Lung (tissue), 12 donors: ENCODE data around the gene SAE1. TPM values are rescaled to one million over a fixed set of nuclear protein-coding genes. Genes with fewer than 3 reads are reported as not detected.

Experiments used
- ATAC-seq: fragments of 200-7000 bp; cut with Tn5 transposase; one replicate; pipeline ENCODE4 v1.9.1; 2020; ENCODE audit warnings: moderate number of reproducible peaks; ENCODE audit not compliant: insufficient read depth, low FRiP score
- DNase-seq, 3 donors: peaks; one replicate each; pipeline ENCODE4 v3.0.0-alpha.2; 2013 to 2017
- H3K27ac ChIP-seq, 2 donors: one replicate each; pipeline ENCODE4 v1.5.1; 2013; ENCODE audit warnings: mild to moderate bottlenecking in 2 of 2, moderate library complexity in 2 of 2, control low read depth in 1 of 2, inconsistent platforms in 1 of 2, low read depth in 1 of 2, low read length in 1 of 2
- H3K27me3 ChIP-seq, 3 donors: one replicate each; pipeline ENCODE4 v1.5.1; 2013; ENCODE audit warnings: low read length in 2 of 3; ENCODE audit not compliant: control insufficient read depth in 3 of 3, insufficient read depth in 3 of 3
- H3K36me3 ChIP-seq, 4 donors: one replicate each; pipeline ENCODE4 v1.5.1; 2013; ENCODE audit warnings: low read length in 4 of 4, mild to moderate bottlenecking in 1 of 4, moderate library complexity in 1 of 4; ENCODE audit not compliant: control insufficient read depth in 4 of 4, insufficient read depth in 4 of 4
- H3K4me1 ChIP-seq, 5 donors: one replicate each; pipeline ENCODE4 v1.5.1; 2013; ENCODE audit warnings: low read length in 5 of 5, mild to moderate bottlenecking in 2 of 5, moderate library complexity in 1 of 5; ENCODE audit not compliant: control insufficient read depth in 5 of 5, insufficient read depth in 5 of 5
- H3K4me3 ChIP-seq: one replicate; pipeline ENCODE4 v1.5.1; 2013; ENCODE audit warnings: mild to moderate bottlenecking, control low read depth, moderate library complexity
- H3K9ac ChIP-seq, 2 donors: one replicate each; pipeline ENCODE4 v1.5.1; 2013; ENCODE audit warnings: low read length in 2 of 2, control low read depth in 1 of 2; ENCODE audit not compliant: insufficient read depth in 1 of 2
- H3K9me3 ChIP-seq, 4 donors: one replicate each; pipeline ENCODE4 v1.5.1; 2013; ENCODE audit warnings: low read length in 3 of 4, mild to moderate bottlenecking in 1 of 4, moderate library complexity in 1 of 4; ENCODE audit not compliant: control insufficient read depth in 4 of 4, insufficient read depth in 3 of 4
- CTCF ChIP-seq: IDR thresholded peaks from 2 replicates; pipeline ENCODE4 v1.5.1; 2012; ENCODE audit warnings: mild to moderate bottlenecking; ENCODE audit errors: control extremely low read depth, extremely low read depth
- WGBS, 2 donors: extraction: QIAGEN DNeasy Blood & Tissue Kit; methylation state at CpG; one replicate each; pipeline ENCODE4 v1.1.7; 2013; 5-methylcytosine and 5-hydroxymethylcytosine counted together
- polyA plus RNA-seq, 2 donors: library from polyadenylated mRNA; stranded (reverse); fragments of 200-250 nt; gene quantifications; one replicate each; pipeline ENCODE4 v1.2.1, GENCODE V29; 2013
- total RNA-seq, 2 donors: library from RNA; depleted of rRNA in 1 of 2; stranded (reverse); fragments of >200 nt in 1 of 2; gene quantifications; one replicate each; pipeline ENCODE4 v1.2.1, GENCODE V29; 2014 to 2021
- donor health status: control.
- donor health status: control.
- donor health status: Bipolar disorder and iron deficiency.
- donor health status: healthy.
- donor health status: DM: yes; HTN: yes; CAD: no.

The SAE1 gene
- total and polyA plus RNA-seq, 4 donors: 28.6 to 58.1 (median 55.9) TPM

- ATAC-seq (no peak), DNase-seq (no peak)
- Histone ChIP-seq H3K4me3 (no peak overlapping the region), H3K36me3 (peaks cover 0 to 10% (median under 1%) of the 10 kb centered on the region in 4 donors), H3K27me3 (no peaks in the 10 kb centered on the region), H3K4me1 (peaks cover 2 to 46% (median 26%) of the 10 kb centered on the region in 5 donors), H3K27ac (peak overlapping the region; percentile 7 to 79), H3K9ac (no peak overlapping the region), H3K9me3 (no peaks in the 10 kb centered on the region)
- WGBS, 2 donors: 64 to 70% methylated on average over 2 of the region's 2 CpGs
- TF ChIP-seq CTCF: no peak
Measured at GRCh38 chr19:47105874-47106273, 24.8 kb upstream of the SAE1 start.

- ATAC-seq (no peak), DNase-seq (no peak)
- Histone ChIP-seq H3K27me3 (no peaks in the 10 kb centered on the region), H3K4me3 (no peak overlapping the region), H3K4me1 (peaks cover 3 to 46% (median 26%) of the 10 kb centered on the region in 5 donors), H3K9ac (peak overlapping the region in 1 of 2 donors; percentile 44), H3K9me3 (no peaks in the 10 kb centered on the region), H3K36me3 (peaks cover 0 to 10% (median 3%) of the 10 kb centered on the region in 4 donors), H3K27ac (peak overlapping the region; percentile 27 to 79)
- WGBS, 2 donors: 81 to 87% methylated on average over 2 of the region's 2 CpGs
- no peak for TF ChIP-seq CTCF
Measured at GRCh38 chr19:47106821-47107201, 23.8 kb upstream of the SAE1 start.

- H3K9ac ChIP-seq: peak overlapping the region in 1 of 2 donors; percentile 14
Measured at GRCh38 chr19:47107202-47107952, 23.3 kb upstream of the SAE1 start.

More at GRCh38 chr19:47107202-47107952, 23.3 kb upstream of the SAE1 start:
- H3K4me3 ChIP-seq: no peak overlapping the region
- 26% methylated on average over 9 of the region's 9 CpGs for WGBS, 2 donors
- H3K27me3 ChIP-seq: no peaks in the 10 kb centered on the region
- H3K36me3 ChIP-seq: peaks cover 0 to 8% (median 3%) of the 10 kb centered on the region in 4 donors
- no peak for TF ChIP-seq CTCF
- no peaks in the 10 kb centered on the region for H3K9me3 ChIP-seq
- peaks cover 3 to 46% (median 26%) of the 10 kb centered on the region in 5 donors for H3K4me1 ChIP-seq
- peak overlapping the region; percentile 79 to 83 for H3K27ac ChIP-seq
- ATAC-seq: no peak
- peak; percentile 27 to 81 (median 72) for DNase-seq
